Measurements from ENCODE around the gene FEM1C. TPM values are rescaled to one million over a fixed set of nuclear protein-coding genes. Genes with fewer than 3 reads are reported as not detected.

Gene FEM1C
- total RNA-seq, 4 donors from 2014 or later: 18.9 to 39.4 (median 33.7) TPM

GRCh38 chr5:115510145-115510645 is 34.4 kb downstream of the FEM1C start:
- no peaks in the 10 kb centered on the region for H3K9me3 ChIP-seq
- no peaks in the 10 kb centered on the region for H3K4me1 ChIP-seq
- no peaks in the 10 kb centered on the region for H3K27me3 ChIP-seq
- H3K27ac ChIP-seq: no peak overlapping the region
- no peak for TF ChIP-seq POLR2A (IDR thresholded peaks at IDR 0.05)
- intact Hi-C loops (cut with DNase I; ENCODE audit: low total_unique reads): no loop called here
- DNase-seq (no peak), ATAC-seq (no peak)
- in situ Hi-C loops (cut with MboI; ENCODE audit: low sequenced_read_pairs in 4 of 4): no loop called here
- H3K4me3 ChIP-seq: no peak overlapping the region
- H3K36me3 ChIP-seq: no peaks in the 10 kb centered on the region

- ATAC-seq (no peak), DNase-seq (no peak)
- Histone ChIP-seq H3K27me3 (no peaks in the 10 kb centered on the region), H3K4me1 (no peaks in the 10 kb centered on the region), H3K4me3 (no peak overlapping the region), H3K36me3 (no peaks in the 10 kb centered on the region), H3K27ac (no peak overlapping the region), H3K9me3 (no peaks in the 10 kb centered on the region)
- intact Hi-C loops (cut with DNase I; ENCODE audit: low total_unique reads): no loop called here
- TF ChIP-seq CTCF (IDR thresholded peaks at IDR 0.05 in 4 of 5, conservative IDR thresholded peaks at IDR 0.05 in 1 of 5) (no peak), POLR2A (IDR thresholded peaks at IDR 0.05) (no peak)
- in situ Hi-C loops (cut with MboI; ENCODE audit: low sequenced_read_pairs in 4 of 4): no loop called here
Observed at GRCh38 chr5:115509547-115509946, 35.0 kb downstream of the FEM1C start.

GRCh38 chr5:115507681-115508080 is 36.9 kb downstream of the FEM1C start:
- TF ChIP-seq POLR2A (IDR thresholded peaks at IDR 0.05) (no peak), CTCF (IDR thresholded peaks at IDR 0.05 in 4 of 5, conservative IDR thresholded peaks at IDR 0.05 in 1 of 5) (no peak)
- ATAC-seq (no peak), DNase-seq (no peak)
- Histone ChIP-seq H3K4me3 (no peak overlapping the region), H3K36me3 (no peaks in the 10 kb centered on the region), H3K27ac (no peak overlapping the region), H3K4me1 (no peaks in the 10 kb centered on the region), H3K9me3 (no peaks in the 10 kb centered on the region), H3K27me3 (no peaks in the 10 kb centered on the region)
- intact Hi-C loops (cut with DNase I; ENCODE audit: low total_unique reads): no loop called here
- in situ Hi-C loops (cut with MboI; ENCODE audit: low sequenced_read_pairs in 4 of 4): no loop called here

GRCh38 chr5:115503420-115503819 is 41.2 kb downstream of the FEM1C start:
- in situ Hi-C loops (cut with MboI; ENCODE audit: low sequenced_read_pairs in 4 of 4): no loop called here
- DNase-seq (no peak), ATAC-seq (no peak)
- peaks cover 0 to 7% of the 10 kb centered on the region in 2 donors for H3K4me1 ChIP-seq
- no peaks in the 10 kb centered on the region for H3K36me3 ChIP-seq
- intact Hi-C loops (cut with DNase I; ENCODE audit: low total_unique reads): no loop called here
- H3K4me3 ChIP-seq: no peak overlapping the region
- TF ChIP-seq CTCF (IDR thresholded peaks at IDR 0.05 in 4 of 5, conservative IDR thresholded peaks at IDR 0.05 in 1 of 5) (no peak), POLR2A (IDR thresholded peaks at IDR 0.05) (no peak)
- no peak overlapping the region for H3K27ac ChIP-seq
- no peaks in the 10 kb centered on the region for H3K27me3 ChIP-seq
- H3K9me3 ChIP-seq: no peaks in the 10 kb centered on the region

GRCh38 chr5:115501464-115502210 is 42.9 kb downstream of the FEM1C start:
- H3K27ac ChIP-seq: no peak overlapping the region
- H3K9me3 ChIP-seq: no peaks in the 10 kb centered on the region
- DNase-seq (no peak), ATAC-seq (no peak)
- intact Hi-C loops (cut with DNase I; ENCODE audit: low total_unique reads): no loop called here
- H3K27me3 ChIP-seq: no peaks in the 10 kb centered on the region
- H3K36me3 ChIP-seq: no peaks in the 10 kb centered on the region
- H3K4me3 ChIP-seq: no peak overlapping the region
- in situ Hi-C loops (cut with MboI; ENCODE audit: low sequenced_read_pairs in 4 of 4): no loop called here
- no peak for TF ChIP-seq CTCF (IDR thresholded peaks at IDR 0.05 in 4 of 5, conservative IDR thresholded peaks at IDR 0.05 in 1 of 5)
- TF ChIP-seq POLR2A (IDR thresholded peaks at IDR 0.05): no peak
- H3K4me1 ChIP-seq: peaks cover 0 to 7% of the 10 kb centered on the region in 2 donors
